GM19023 (cell line): Measurements from ENCODE around the gene CEL.
"Not testable (repeated sequence)": the region's sequence is repeated elsewhere in the genome, so short reads cannot be mapped to it uniquely, and the experiment has no call there.

Experiments used
- ATAC-seq: cut with Tn5 transposase; IDR thresholded peaks from one replicate; pipeline ENCODE4 v1.9.1; 2021; ENCODE audit warnings: mild to moderate bottlenecking, moderate library complexity; ENCODE audit not compliant: unreplicated experiment

Gene CEL

GRCh38 chr9:133063159-133063499, 1.3 kb downstream of the CEL start:
- no peak for ATAC-seq

GRCh38 chr9:133063500-133064231, 1.9 kb downstream of the CEL start:
- ATAC-seq = no peak

- ATAC-seq = no peak
Observed at GRCh38 chr9:133064241-133065069, 2.7 kb downstream of the CEL start.

- no peak for ATAC-seq
Observed at GRCh38 chr9:133065070-133065388, 3.2 kb downstream of the CEL start.

GRCh38 chr9:133066181-133066983, 4.6 kb downstream of the CEL start:
- ATAC-seq = no peak

- no peak for ATAC-seq
Observed at GRCh38 chr9:133067006-133067405, 5.2 kb downstream of the CEL start.

GRCh38 chr9:133067813-133068212, 6.0 kb downstream of the CEL start:
- no peak for ATAC-seq

GRCh38 chr9:133068431-133068830, 6.7 kb downstream of the CEL start:
- ATAC-seq = not testable (repeated sequence)

GRCh38 chr9:133070500-133070961, 8.8 kb downstream of the CEL start:
- ATAC-seq = not testable (repeated sequence)

GRCh38 chr9:133070985-133071384, 9.2 kb downstream of the CEL start:
- not testable (repeated sequence) for ATAC-seq

GRCh38 chr9:133071484-133072150, 9.8 kb downstream of the CEL start:
- ATAC-seq = no peak

GRCh38 chr9:133072210-133072609, 10.4 kb downstream of the CEL start:
- not testable (repeated sequence) for ATAC-seq

GRCh38 chr9:133073086-133074014, 11.6 kb downstream of the CEL start:
- ATAC-seq = no peak

GRCh38 chr9:133074111-133074651, 12.4 kb downstream of the CEL start:
- ATAC-seq = no peak

GRCh38 chr9:133075925-133076630, 14.3 kb downstream of the CEL start:
- no peak for ATAC-seq

- ATAC-seq = no peak
Observed at GRCh38 chr9:133076691-133077090, 14.9 kb downstream of the CEL start.

- no peak for ATAC-seq
Observed at GRCh38 chr9:133078486-133078885, 16.7 kb downstream of the CEL start.

- no peak for ATAC-seq
Observed at GRCh38 chr9:133080161-133080560, 18.4 kb downstream of the CEL start.
